ENCODE measurements around the gene CEP76.

DNA sequence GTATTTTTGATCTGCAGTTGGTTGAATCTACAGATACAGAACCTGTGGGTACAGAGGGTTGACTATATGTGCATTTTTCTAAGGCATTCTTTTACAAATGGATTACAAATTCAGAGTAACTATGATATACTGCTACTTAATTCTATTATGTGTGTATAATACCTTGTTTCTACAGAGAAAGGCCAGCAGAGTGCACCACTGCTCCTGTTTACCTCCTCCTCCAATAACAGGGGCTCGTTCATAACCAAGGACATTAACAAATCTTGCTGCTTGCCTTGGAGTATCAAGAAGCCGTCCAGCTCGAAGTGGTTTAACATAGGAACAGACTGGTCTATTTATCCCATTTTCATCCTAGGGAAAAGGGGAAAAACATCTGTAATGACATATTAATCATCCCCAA is 16.4 kb downstream of the CEP76 start:
- TF ChIP-seq POLR2A (IDR thresholded peaks at IDR 0.05) = no peak
- TF ChIP-seq, protein P1, sequence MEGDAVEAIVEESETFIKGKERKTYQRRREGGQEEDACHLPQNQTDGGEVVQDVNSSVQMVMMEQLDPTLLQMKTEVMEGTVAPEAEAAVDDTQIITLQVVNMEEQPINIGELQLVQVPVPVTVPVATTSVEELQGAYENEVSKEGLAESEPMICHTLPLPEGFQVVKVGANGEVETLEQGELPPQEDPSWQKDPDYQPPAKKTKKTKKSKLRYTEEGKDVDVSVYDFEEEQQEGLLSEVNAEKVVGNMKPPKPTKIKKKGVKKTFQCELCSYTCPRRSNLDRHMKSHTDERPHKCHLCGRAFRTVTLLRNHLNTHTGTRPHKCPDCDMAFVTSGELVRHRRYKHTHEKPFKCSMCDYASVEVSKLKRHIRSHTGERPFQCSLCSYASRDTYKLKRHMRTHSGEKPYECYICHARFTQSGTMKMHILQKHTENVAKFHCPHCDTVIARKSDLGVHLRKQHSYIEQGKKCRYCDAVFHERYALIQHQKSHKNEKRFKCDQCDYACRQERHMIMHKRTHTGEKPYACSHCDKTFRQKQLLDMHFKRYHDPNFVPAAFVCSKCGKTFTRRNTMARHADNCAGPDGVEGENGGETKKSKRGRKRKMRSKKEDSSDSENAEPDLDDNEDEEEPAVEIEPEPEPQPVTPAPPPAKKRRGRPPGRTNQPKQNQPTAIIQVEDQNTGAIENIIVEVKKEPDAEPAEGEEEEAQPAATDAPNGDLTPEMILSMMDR (IDR thresholded peaks at IDR 0.05) = no peak
